ENCODE results near the gene RGL1. TPM values are rescaled to one million over a fixed set of nuclear protein-coding genes. Genes with fewer than 3 reads are reported as not detected.
"Not testable (repeated sequence)": the region's sequence is repeated elsewhere in the genome, so short reads cannot be mapped to it uniquely, and the experiment has no call there.

Gene RGL1
- total and polyA plus RNA-seq, 3 donors from 2014 or later = 34.3 to 58.2 (median 41.5) TPM

- no peak overlapping the region for H3K4me3 ChIP-seq
- no peaks in the 10 kb centered on the region for H3K36me3 ChIP-seq (ENCODE audit: low read depth, missing control alignments)
- no peak overlapping the region for H3K27ac ChIP-seq
- TF ChIP-seq POLR2A (IDR thresholded peaks at IDR 0.05) = no peak
- TF ChIP-seq, protein P1, sequence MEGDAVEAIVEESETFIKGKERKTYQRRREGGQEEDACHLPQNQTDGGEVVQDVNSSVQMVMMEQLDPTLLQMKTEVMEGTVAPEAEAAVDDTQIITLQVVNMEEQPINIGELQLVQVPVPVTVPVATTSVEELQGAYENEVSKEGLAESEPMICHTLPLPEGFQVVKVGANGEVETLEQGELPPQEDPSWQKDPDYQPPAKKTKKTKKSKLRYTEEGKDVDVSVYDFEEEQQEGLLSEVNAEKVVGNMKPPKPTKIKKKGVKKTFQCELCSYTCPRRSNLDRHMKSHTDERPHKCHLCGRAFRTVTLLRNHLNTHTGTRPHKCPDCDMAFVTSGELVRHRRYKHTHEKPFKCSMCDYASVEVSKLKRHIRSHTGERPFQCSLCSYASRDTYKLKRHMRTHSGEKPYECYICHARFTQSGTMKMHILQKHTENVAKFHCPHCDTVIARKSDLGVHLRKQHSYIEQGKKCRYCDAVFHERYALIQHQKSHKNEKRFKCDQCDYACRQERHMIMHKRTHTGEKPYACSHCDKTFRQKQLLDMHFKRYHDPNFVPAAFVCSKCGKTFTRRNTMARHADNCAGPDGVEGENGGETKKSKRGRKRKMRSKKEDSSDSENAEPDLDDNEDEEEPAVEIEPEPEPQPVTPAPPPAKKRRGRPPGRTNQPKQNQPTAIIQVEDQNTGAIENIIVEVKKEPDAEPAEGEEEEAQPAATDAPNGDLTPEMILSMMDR (IDR thresholded peaks at IDR 0.05) = no peak
- peaks cover 13% of the 10 kb centered on the region for H3K4me1 ChIP-seq
- DNase-seq = peak; percentile 64
- no peaks in the 10 kb centered on the region for H3K9me3 ChIP-seq
- WGBS, 2 donors = 66 to 68% methylated on average over 6 of the region's 6 CpGs
- intact Hi-C loops (cut with DNase I; ENCODE audit: low total_unique reads) = no loop called here
- no peaks in the 10 kb centered on the region for H3K27me3 ChIP-seq
Measured at GRCh38 chr1:183783767-183784637, 20.9 kb upstream of the RGL1 start.

- H3K4me3 ChIP-seq; intact Hi-C loops (cut with DNase I; ENCODE audit: low total_unique reads); DNase-seq; H3K9me3 ChIP-seq; H3K27ac ChIP-seq; H3K4me1 ChIP-seq; H3K36me3 ChIP-seq (ENCODE audit: low read depth, missing control alignments); H3K27me3 ChIP-seq: not testable (repeated sequence)
- WGBS, 2 donors = 97 to 98% methylated on average over 3 of the region's 3 CpGs
Measured at GRCh38 chr1:183785921-183786320, 19.0 kb upstream of the RGL1 start.

GRCh38 chr1:183787704-183788103 is 17.2 kb upstream of the RGL1 start:
- H3K4me1 ChIP-seq = peaks cover 8% of the 10 kb centered on the region
- intact Hi-C loops (cut with DNase I; ENCODE audit: low total_unique reads) = no loop called here
- no peak overlapping the region for H3K27ac ChIP-seq
- H3K27me3 ChIP-seq = no peaks in the 10 kb centered on the region
- H3K4me3 ChIP-seq = no peak overlapping the region
- no peak for DNase-seq
- no peak for TF ChIP-seq POLR2A (IDR thresholded peaks at IDR 0.05)
- TF ChIP-seq, protein P1 (IDR thresholded peaks at IDR 0.05) = no peak
- WGBS, 2 donors = 81 to 89% methylated on average over 2 of the region's 2 CpGs
- H3K9me3 ChIP-seq = no peaks in the 10 kb centered on the region
- no peaks in the 10 kb centered on the region for H3K36me3 ChIP-seq (ENCODE audit: low read depth, missing control alignments)

- Histone ChIP-seq H3K4me1 (no peaks in the 10 kb centered on the region), H3K4me3 (no peak overlapping the region), H3K9me3 (no peaks in the 10 kb centered on the region), H3K27me3 (no peaks in the 10 kb centered on the region), H3K36me3 (ENCODE audit: low read depth, missing control alignments) (no peaks in the 10 kb centered on the region), H3K27ac (peak overlapping the region in 1 of 2 donors; percentile 58)
- no peak for TF ChIP-seq POLR2A (IDR thresholded peaks at IDR 0.05)
- DNase-seq = no peak
- intact Hi-C loops (cut with DNase I; ENCODE audit: low total_unique reads) = no loop called here
Measured at GRCh38 chr1:183791319-183791718, 13.6 kb upstream of the RGL1 start.

GRCh38 chr1:183792300-183792699 is 12.6 kb upstream of the RGL1 start:
- intact Hi-C loops (cut with DNase I; ENCODE audit: low total_unique reads) = no loop called here
- TF ChIP-seq, protein P1 (IDR thresholded peaks at IDR 0.05) = no peak
- TF ChIP-seq POLR2A (IDR thresholded peaks at IDR 0.05) = no peak
- Histone ChIP-seq H3K36me3 (ENCODE audit: low read depth, missing control alignments) (no peaks in the 10 kb centered on the region), H3K9me3 (no peaks in the 10 kb centered on the region), H3K27ac (no peak overlapping the region), H3K4me1 (no peaks in the 10 kb centered on the region), H3K4me3 (no peak overlapping the region), H3K27me3 (no peaks in the 10 kb centered on the region)
- 82 to 85% methylated on average over 2 of the region's 2 CpGs for WGBS, 2 donors
- no peak for DNase-seq

- TF ChIP-seq, protein P1 (IDR thresholded peaks at IDR 0.05) = no peak
- TF ChIP-seq POLR2A (IDR thresholded peaks at IDR 0.05) = no peak
- Histone ChIP-seq H3K4me3 (no peak overlapping the region), H3K4me1 (no peaks in the 10 kb centered on the region), H3K27me3 (no peaks in the 10 kb centered on the region), H3K27ac (no peak overlapping the region), H3K9me3 (no peaks in the 10 kb centered on the region), H3K36me3 (ENCODE audit: low read depth, missing control alignments) (no peaks in the 10 kb centered on the region)
- DNase-seq = no peak
- WGBS, 2 donors = 62 to 63% methylated on average over 1 of the region's 1 CpG
- intact Hi-C loops (cut with DNase I; ENCODE audit: low total_unique reads) = no loop called here
Measured at GRCh38 chr1:183794088-183794487, 10.8 kb upstream of the RGL1 start.
